Tibial artery (tissue), 4 donors: ENCODE data around the gene LRP6.
A peak's percentile ranks its signal among the peaks of the same experiment; 100 is the strongest.

Experiments
- DNase-seq, 2 donors: peaks; one replicate each; pipeline ENCODE4 v3.0.0-alpha.2; 2019
- H3K27ac ChIP-seq, 2 donors: fragments of 200-600 bp; sonication (generic) in 1 of 2; 1 replicate in 1 of 2; 2 replicates in 1 of 2; pipeline ENCODE4 v1.5.1; 2018 to 2019; ENCODE audit warnings: mild to moderate bottlenecking in 1 of 2
- H3K27me3 ChIP-seq, 2 donors: fragments of 200-600 bp; sonication (generic) in 1 of 2; one replicate each; pipeline versions ENCODE4 v1.5.1 to v1.6.0; 2016 to 2019
- H3K36me3 ChIP-seq, 3 donors: fragments of 200-600 bp; sonication (generic) in 2 of 3; one replicate each; pipeline ENCODE4 v1.5.1; 2016 to 2019; ENCODE audit warnings: mild to moderate bottlenecking in 2 of 3
- H3K4me1 ChIP-seq, 4 donors: fragments of 200-600 bp; sonication (generic) in 2 of 4; 1 replicate in 3 of 4; 2 replicates in 1 of 4; pipeline ENCODE4 v1.5.1; 2016 to 2019
- H3K4me3 ChIP-seq, 2 donors: fragments of 200-600 bp; sonication (generic) in 1 of 2; 1 replicate in 1 of 2; 2 replicates in 1 of 2; pipeline ENCODE4 v1.5.1; 2018 to 2019; ENCODE audit warnings: mild to moderate bottlenecking in 2 of 2
- H3K9me3 ChIP-seq, 3 donors: fragments of 200-600 bp; sonication (generic) in 1 of 3; one replicate each; pipeline ENCODE4 v1.5.1; 2016 to 2019
- CTCF ChIP-seq, 2 experiments: fragments of 200-600 bp in 1 of 2; fragments of 450-650 bp in 1 of 2; IDR thresholded peaks; one replicate each; pipeline ENCODE4 v1.5.1; 2017 to 2019; ENCODE audit warnings: antibody characterized with exemption in 2 of 2, mild to moderate bottlenecking in 1 of 2, moderate library complexity in 1 of 2
- intact Hi-C: fragments of 100-400 bp; cut with DNase I; formaldehyde crosslinking; loops from one replicate; pipeline ENCODE4 v1.15.0; 2023; ENCODE audit warnings: low total_unique reads

The LRP6 gene

DNA sequence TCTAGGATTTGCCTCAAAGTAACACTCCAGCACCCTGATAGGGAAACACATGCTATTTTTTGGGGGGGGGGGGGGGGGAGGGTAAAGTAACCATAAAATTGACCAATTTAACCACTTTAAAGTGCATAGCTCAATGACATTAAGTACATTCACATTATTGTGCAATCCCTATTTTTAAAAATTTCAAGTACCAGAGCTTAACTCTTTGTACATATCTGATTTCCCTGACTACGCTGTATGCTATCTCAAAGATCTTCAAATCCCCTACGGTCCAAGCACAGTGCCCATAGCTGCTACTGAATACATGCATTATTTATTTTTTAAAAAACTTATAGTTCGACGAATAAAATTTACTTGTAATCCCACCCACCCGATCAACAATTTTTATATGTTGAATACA, 133.1 kb downstream of the LRP6 start:
- DNase-seq: no peak
- TF ChIP-seq CTCF (IDR thresholded peaks at IDR 0.05): no peak
- no peaks in the 10 kb centered on the region for H3K9me3 ChIP-seq
- H3K4me3 ChIP-seq: no peak overlapping the region
- H3K36me3 ChIP-seq: peaks cover 22 to 27% (median 24%) of the 10 kb centered on the region in 3 donors
- H3K4me1 ChIP-seq: no peaks in the 10 kb centered on the region
- intact Hi-C loops: no loop called here
- H3K27ac ChIP-seq: no peak overlapping the region
- H3K27me3 ChIP-seq: no peaks in the 10 kb centered on the region

DNA sequence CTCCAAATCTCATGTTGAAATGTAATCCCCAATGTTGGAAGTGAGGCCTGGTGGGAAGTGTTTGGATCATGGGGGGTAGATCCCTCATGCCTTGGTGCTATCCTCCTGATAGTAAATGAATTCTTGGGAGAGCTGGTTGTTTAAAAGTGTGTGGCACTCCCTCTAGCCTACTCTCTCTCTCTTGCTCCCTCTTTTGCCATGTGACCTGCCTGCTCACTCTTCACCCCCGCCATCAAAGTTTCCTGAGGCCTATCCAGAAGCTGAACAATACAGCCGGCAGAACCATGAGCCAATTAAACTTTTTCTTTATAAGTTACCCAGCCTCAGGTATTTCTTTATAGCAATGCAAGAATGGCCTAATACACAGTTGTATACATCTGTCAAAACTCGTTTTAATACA, 133.6 kb downstream of the LRP6 start:
- no peak for DNase-seq
- TF ChIP-seq CTCF (IDR thresholded peaks at IDR 0.05): no peak
- Histone ChIP-seq H3K4me1 (no peaks in the 10 kb centered on the region), H3K27me3 (no peaks in the 10 kb centered on the region), H3K36me3 (peaks cover 22 to 32% (median 27%) of the 10 kb centered on the region in 3 donors), H3K27ac (no peak overlapping the region), H3K4me3 (no peak overlapping the region), H3K9me3 (no peaks in the 10 kb centered on the region)
- intact Hi-C loops: no loop called here

DNA sequence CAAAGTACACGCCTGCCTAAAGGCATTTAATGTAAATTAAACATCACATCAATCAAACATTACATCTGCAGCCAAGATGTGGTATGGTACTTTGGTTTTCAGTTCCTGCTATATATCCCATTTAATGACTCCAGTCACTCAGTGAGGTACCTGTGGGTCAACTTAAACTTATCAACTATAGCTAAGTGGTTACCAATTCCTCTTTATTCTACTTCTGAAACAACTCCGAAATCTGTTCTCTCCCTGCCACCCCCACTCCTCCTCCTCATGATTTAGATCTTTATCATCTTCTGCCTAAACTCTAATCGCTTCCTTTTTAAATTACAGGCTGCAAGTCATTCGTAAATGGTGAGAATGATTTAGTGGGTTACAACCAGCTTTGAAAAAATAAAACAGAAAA, 138.2 kb downstream of the LRP6 start:
- H3K4me1 ChIP-seq: no peaks in the 10 kb centered on the region
- H3K4me3 ChIP-seq: no peak overlapping the region
- no peak overlapping the region for H3K27ac ChIP-seq
- DNase-seq: no peak
- no peaks in the 10 kb centered on the region for H3K27me3 ChIP-seq
- peaks cover 28 to 57% (median 51%) of the 10 kb centered on the region in 3 donors for H3K36me3 ChIP-seq
- intact Hi-C loops: no loop called here
- H3K9me3 ChIP-seq: no peaks in the 10 kb centered on the region
- no peak for TF ChIP-seq CTCF (IDR thresholded peaks at IDR 0.05)

GRCh38 chr12:12127304-12127703, 139.5 kb downstream of the LRP6 start:
- Histone ChIP-seq H3K4me1 (no peaks in the 10 kb centered on the region), H3K9me3 (no peaks in the 10 kb centered on the region), H3K36me3 (peaks cover 35 to 69% (median 51%) of the 10 kb centered on the region in 3 donors), H3K27me3 (no peaks in the 10 kb centered on the region), H3K4me3 (no peak overlapping the region), H3K27ac (no peak overlapping the region)
- DNase-seq: no peak
- intact Hi-C loops: no loop called here
- TF ChIP-seq CTCF (IDR thresholded peaks at IDR 0.05): no peak

GRCh38 chr12:12126551-12126950, 140.3 kb downstream of the LRP6 start:
- Histone ChIP-seq H3K9me3 (no peaks in the 10 kb centered on the region), H3K4me3 (no peak overlapping the region), H3K36me3 (peaks cover 35 to 76% (median 55%) of the 10 kb centered on the region in 3 donors), H3K27me3 (no peaks in the 10 kb centered on the region), H3K27ac (no peak overlapping the region), H3K4me1 (no peaks in the 10 kb centered on the region)
- intact Hi-C loops: no loop called here
- DNase-seq: no peak
- TF ChIP-seq CTCF (IDR thresholded peaks at IDR 0.05): no peak

DNA sequence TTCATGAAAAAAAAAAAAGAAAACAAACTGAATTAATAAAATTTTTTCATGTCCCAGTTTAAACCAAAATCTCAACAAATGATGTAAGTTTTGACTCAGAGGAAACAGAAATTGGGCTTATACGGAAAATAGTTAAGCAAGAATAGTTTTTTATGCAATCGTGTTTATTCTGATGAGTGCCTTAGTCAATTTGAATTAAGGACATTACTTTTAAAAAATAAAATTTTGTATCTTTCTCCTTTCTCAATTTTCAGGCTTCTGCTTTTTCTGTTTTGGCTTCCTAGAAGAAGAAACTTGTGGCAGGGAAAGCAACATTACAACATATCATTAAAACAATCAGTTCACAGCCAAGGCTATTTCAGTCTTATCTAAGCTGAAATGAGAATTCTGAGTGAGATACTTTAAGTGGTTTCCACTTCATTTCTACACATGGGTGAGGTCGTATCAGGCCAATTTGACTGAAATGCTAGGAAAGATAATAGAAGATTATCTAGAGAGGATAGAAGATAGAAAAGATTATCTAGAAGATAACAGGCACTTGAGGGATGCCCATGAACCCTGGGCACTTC, 143.7 kb downstream of the LRP6 start:
- intact Hi-C loops: no loop called here
- DNase-seq: no peak
- H3K4me3 ChIP-seq: no peak overlapping the region
- peaks cover 39 to 69% (median 41%) of the 10 kb centered on the region in 3 donors for H3K36me3 ChIP-seq
- no peak for TF ChIP-seq CTCF (IDR thresholded peaks at IDR 0.05)
- H3K4me1 ChIP-seq: no peaks in the 10 kb centered on the region
- H3K27me3 ChIP-seq: no peaks in the 10 kb centered on the region
- peak overlapping the region in 1 of 2 donors; percentile 45 for H3K27ac ChIP-seq
- H3K9me3 ChIP-seq: no peaks in the 10 kb centered on the region
